ENCODE results near the gene POMP.
"Not testable (repeated sequence)": the region's sequence is repeated elsewhere in the genome, so short reads cannot be mapped to it uniquely, and the experiment has no call there.

Gene POMP

GRCh38 chr13:28685114-28685513, 26.2 kb downstream of the POMP start:
- H3K4me3 ChIP-seq (ENCODE audit: low read depth, low read length) = no peak overlapping the region
- TF ChIP-seq CTCF (IDR thresholded peaks at IDR 0.05; ENCODE audit: insufficient read depth, low read depth, low read length, missing control alignments) = no peak
- no peak for DNase-seq (ENCODE audit: low read depth)

DNA sequence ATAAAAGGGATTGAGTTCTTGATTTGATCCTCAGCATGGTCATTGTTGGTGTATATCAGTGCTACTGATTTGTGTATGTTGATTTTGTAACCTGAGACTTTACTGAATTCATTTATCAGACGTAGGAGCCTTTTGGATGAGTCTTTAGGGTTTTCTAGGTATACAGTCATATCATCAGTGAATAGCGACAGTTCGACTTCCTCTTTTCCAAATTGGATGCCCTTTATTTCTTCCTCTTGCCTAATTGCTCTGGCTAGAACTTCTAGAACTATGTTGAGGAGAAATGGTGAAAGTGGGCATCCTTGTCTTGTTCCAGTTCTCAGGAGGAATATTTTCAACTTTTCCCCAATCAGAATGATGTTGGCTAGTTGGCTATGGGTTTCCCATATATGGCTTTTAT, 27.0 kb downstream of the POMP start:
- no peak overlapping the region for H3K4me3 ChIP-seq (ENCODE audit: low read depth, low read length)
- TF ChIP-seq CTCF (IDR thresholded peaks at IDR 0.05; ENCODE audit: insufficient read depth, low read depth, low read length, missing control alignments) = no peak
- DNase-seq (ENCODE audit: low read depth) = no peak

DNA sequence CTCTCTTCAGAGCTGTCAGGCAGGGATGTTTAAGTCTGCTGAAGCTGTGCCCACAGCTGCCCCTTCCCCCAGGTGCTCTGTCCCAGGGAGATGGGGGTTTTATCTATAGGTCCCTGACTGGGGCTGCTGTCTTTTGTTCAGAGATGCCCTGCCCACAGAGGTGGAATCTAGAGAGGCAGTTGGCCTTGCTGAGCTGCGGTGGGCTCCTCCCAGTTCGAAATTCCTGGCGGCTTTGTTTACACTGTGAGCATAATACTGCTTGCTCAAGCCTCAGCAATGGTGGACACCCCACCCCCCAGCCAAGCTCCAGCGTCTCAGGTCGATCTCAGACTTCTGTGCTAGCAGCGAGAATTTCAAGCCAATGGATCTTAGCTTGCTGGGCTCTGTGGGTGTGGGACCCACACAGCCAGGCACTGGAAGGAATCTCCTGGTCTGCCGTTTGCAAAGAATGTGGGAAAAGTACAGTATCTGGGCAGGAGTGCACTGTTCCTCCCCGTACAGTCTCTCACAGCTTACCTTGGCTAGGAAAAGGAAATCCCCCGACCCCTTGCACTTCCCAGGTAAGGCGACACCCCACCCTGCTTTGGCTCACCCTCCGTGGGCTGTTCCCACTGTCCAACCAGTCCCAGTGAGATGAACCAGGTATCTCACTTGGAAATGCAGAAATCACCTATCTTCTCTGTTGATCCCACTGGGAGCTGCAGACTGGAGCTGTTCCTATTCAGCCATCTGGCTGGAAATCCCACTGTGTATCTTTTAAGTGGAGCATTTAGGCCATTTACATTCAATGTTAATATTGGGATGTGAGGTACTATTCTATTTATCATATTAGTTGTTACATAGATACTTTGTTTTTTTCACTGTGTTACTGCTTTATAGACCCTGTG, 34.9 kb downstream of the POMP start:
- H3K4me3 ChIP-seq (ENCODE audit: low read depth, low read length); DNase-seq (ENCODE audit: low read depth): not testable (repeated sequence)

DNA sequence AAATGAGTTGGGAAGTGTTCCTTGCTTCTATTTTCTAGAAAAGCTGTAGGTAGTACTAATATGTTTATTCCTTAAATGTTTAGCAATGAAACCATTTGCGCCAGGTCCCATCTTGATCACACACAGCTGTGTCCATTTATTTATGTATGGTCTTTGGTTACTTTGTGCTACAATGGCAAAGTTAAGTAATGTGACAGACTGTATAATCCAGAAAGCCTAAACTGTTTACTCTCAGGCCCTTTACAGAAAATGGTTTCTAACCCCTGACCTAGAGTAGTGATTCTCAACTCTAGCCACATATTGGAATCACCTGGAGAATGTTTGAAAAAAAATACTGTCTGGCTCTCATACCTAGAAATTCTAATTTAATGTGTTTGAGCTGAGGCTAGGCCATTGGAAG, 38.5 kb downstream of the POMP start:
- no peak overlapping the region for H3K4me3 ChIP-seq (ENCODE audit: low read depth, low read length)
- TF ChIP-seq CTCF (IDR thresholded peaks at IDR 0.05; ENCODE audit: insufficient read depth, low read depth, low read length, missing control alignments) = no peak
- no peak for DNase-seq (ENCODE audit: low read depth)

GRCh38 chr13:28699246-28699645, 40.3 kb downstream of the POMP start:
- TF ChIP-seq CTCF (IDR thresholded peaks at IDR 0.05; ENCODE audit: insufficient read depth, low read depth, low read length, missing control alignments) = no peak
- DNase-seq (ENCODE audit: low read depth) = no peak
- no peak overlapping the region for H3K4me3 ChIP-seq (ENCODE audit: low read depth, low read length)

GRCh38 chr13:28704282-28704681, 45.4 kb downstream of the POMP start:
- DNase-seq (ENCODE audit: low read depth) = no peak
- TF ChIP-seq CTCF (IDR thresholded peaks at IDR 0.05; ENCODE audit: insufficient read depth, low read depth, low read length, missing control alignments) = no peak
- H3K4me3 ChIP-seq (ENCODE audit: low read depth, low read length) = no peak overlapping the region

DNA sequence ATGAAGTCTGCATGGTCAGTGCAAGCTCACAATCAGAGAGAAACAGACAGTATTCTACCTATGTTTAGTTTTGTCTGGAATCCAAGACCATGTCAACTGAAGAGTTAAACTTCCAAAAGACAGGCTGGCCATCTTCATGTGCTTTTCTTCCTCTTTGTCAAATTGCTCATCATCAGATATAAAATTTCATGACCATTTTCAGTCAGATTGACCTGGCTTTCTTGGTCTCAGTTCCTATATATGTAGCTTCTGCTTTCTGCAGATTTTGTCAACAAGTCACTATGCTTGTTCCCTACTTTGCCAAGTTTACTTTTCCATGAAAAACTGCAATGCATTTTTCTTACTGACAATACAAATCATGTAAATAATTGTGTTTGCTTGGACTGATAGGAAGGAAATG, 46.0 kb downstream of the POMP start:
- DNase-seq (ENCODE audit: low read depth) = no peak
- H3K4me3 ChIP-seq (ENCODE audit: low read depth, low read length) = no peak overlapping the region

More for the DNA sequence above, 46.0 kb downstream of the POMP start:
- TF ChIP-seq CTCF (IDR thresholded peaks at IDR 0.05; ENCODE audit: insufficient read depth, low read depth, low read length, missing control alignments) = no peak
